Measurements from ENCODE around the gene CLPX.

GRCh38 chr15:65196637-65197336 lies 11.6 kb upstream of the CLPX start:
- TF ChIP-seq POLR2A (IDR thresholded peaks at IDR 0.05), result no peak
- TF ChIP-seq CTCF (IDR thresholded peaks at IDR 0.05), result no peak

Data from upper lobe of left lung (tissue), 4 donors.